HL-60 (cell line): ENCODE results near the gene MTCL1.

Experiments used
- DNase-seq, 2 experiments: peaks; one replicate each; pipeline ENCODE4 v3.0.0-alpha.2; 2010 to 2020; ENCODE audit warnings: low read depth in 1 of 2, low spot score in 1 of 2
- H3K27ac ChIP-seq: fragments of 250-450 bp; sonication (Bioruptor Pico); replicated peaks from 2 replicates; pipeline ENCODE4 v1.5.1; 2020; ENCODE audit warnings: mild to moderate bottlenecking, moderate library complexity
- H3K27me3 ChIP-seq: fragments of 250-450 bp; sonication (Bioruptor Pico); 2 replicates; pipeline ENCODE4 v1.5.1; 2021; ENCODE audit warnings: mild to moderate bottlenecking, moderate library complexity; ENCODE audit not compliant: insufficient read depth, poor library complexity, severe bottlenecking
- H3K4me3 ChIP-seq: replicated peaks from 2 replicates; pipeline ENCODE4 v1.5.1; 2011; ENCODE audit warnings: mild to moderate bottlenecking, control low read depth, low read length; ENCODE audit not compliant: insufficient read depth
- GABPA ChIP-seq: IDR thresholded peaks from 2 replicates; pipeline ENCODE4 v1.6.1; 2012; ENCODE audit warnings: low read depth
- POLR2AphosphoS5 ChIP-seq: IDR thresholded peaks from 2 replicates; pipeline ENCODE4 v1.6.1; 2012; ENCODE audit warnings: low read depth
- SPI1 ChIP-seq: IDR thresholded peaks from 2 replicates; pipeline ENCODE4 v1.6.1; 2012; ENCODE audit warnings: low read depth, mild to moderate bottlenecking, borderline replicate concordance
- TF ChIP-seq, protein P1 (sequence below): IDR thresholded peaks from one replicate; pipeline ENCODE4 v1.5.1; 2011; ENCODE audit warnings: low read length, control low read depth, inconsistent platforms; ENCODE audit not compliant: insufficient read depth
- TF ChIP-seq, protein P2 (sequence below): IDR thresholded peaks from 2 replicates; pipeline ENCODE4 v1.6.1; 2012; ENCODE audit warnings: low read depth; ENCODE audit not compliant: insufficient replicate concordance

Gene MTCL1

DNA sequence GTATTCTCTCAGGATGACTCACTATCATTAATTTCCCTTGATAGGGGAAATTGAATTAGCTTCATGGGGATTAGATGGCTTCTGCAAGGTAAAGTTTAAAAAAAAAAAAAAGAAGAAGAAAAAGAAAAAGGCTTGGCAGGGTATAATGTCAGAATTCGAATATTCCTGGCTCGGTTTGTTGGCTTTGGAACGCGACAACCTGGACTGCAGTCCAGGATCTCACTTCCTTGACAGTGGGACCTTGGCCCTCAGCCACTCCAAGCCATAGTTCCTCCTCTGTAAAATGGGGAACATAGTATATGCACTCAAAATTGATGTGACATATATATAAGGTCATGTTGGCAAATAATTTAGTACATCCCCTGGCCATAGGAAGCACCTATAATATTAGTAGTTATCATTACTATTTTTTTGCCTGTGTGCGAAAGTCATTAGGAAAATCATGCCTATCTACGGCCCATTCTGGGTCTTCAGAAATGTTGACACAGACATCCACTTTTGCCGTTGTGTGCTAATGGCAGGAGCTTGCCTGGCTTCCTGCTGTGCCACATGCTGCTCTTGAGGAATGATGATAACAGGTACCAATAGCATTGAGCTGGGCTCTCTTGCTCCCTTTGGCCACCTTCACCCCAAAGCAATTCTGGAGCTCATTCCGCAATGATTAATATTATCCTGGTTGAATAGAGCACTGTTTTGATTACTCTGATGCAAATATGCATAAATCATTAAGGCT lies 97.9 kb downstream of the MTCL1 start:
- TF ChIP-seq POLR2AphosphoS5: no peak
- TF ChIP-seq, protein P1, sequence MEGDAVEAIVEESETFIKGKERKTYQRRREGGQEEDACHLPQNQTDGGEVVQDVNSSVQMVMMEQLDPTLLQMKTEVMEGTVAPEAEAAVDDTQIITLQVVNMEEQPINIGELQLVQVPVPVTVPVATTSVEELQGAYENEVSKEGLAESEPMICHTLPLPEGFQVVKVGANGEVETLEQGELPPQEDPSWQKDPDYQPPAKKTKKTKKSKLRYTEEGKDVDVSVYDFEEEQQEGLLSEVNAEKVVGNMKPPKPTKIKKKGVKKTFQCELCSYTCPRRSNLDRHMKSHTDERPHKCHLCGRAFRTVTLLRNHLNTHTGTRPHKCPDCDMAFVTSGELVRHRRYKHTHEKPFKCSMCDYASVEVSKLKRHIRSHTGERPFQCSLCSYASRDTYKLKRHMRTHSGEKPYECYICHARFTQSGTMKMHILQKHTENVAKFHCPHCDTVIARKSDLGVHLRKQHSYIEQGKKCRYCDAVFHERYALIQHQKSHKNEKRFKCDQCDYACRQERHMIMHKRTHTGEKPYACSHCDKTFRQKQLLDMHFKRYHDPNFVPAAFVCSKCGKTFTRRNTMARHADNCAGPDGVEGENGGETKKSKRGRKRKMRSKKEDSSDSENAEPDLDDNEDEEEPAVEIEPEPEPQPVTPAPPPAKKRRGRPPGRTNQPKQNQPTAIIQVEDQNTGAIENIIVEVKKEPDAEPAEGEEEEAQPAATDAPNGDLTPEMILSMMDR: no peak
- TF ChIP-seq, protein P2, sequence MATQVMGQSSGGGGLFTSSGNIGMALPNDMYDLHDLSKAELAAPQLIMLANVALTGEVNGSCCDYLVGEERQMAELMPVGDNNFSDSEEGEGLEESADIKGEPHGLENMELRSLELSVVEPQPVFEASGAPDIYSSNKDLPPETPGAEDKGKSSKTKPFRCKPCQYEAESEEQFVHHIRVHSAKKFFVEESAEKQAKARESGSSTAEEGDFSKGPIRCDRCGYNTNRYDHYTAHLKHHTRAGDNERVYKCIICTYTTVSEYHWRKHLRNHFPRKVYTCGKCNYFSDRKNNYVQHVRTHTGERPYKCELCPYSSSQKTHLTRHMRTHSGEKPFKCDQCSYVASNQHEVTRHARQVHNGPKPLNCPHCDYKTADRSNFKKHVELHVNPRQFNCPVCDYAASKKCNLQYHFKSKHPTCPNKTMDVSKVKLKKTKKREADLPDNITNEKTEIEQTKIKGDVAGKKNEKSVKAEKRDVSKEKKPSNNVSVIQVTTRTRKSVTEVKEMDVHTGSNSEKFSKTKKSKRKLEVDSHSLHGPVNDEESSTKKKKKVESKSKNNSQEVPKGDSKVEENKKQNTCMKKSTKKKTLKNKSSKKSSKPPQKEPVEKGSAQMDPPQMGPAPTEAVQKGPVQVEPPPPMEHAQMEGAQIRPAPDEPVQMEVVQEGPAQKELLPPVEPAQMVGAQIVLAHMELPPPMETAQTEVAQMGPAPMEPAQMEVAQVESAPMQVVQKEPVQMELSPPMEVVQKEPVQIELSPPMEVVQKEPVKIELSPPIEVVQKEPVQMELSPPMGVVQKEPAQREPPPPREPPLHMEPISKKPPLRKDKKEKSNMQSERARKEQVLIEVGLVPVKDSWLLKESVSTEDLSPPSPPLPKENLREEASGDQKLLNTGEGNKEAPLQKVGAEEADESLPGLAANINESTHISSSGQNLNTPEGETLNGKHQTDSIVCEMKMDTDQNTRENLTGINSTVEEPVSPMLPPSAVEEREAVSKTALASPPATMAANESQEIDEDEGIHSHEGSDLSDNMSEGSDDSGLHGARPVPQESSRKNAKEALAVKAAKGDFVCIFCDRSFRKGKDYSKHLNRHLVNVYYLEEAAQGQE: no peak
- TF ChIP-seq SPI1: no peak
- TF ChIP-seq GABPA: no peak
- DNase-seq: no peak
- peaks cover 26% of the 10 kb centered on the region for H3K27me3 ChIP-seq
- no peak overlapping the region for H3K4me3 ChIP-seq
- H3K27ac ChIP-seq: no peak overlapping the region

DNA sequence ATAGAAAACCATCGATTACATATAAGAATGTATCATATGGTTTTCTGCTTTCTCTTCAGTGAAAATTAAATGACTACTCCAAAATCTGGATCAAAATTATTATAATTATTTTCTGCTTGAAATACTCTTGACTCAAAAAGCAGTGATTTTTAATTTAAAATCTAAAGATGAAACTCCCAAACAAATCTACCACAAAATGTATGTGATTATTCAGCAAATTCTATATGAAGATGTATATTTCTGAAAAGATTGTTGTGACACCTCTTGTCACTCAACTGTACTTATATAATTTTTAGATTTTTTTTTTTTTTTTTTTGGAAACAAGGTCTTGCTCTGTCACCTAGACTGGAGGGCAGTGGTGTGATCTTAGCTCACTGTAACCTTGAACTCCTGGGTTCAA lies 98.6 kb downstream of the MTCL1 start:
- Histone ChIP-seq H3K27me3 (peaks cover 27% of the 10 kb centered on the region), H3K27ac (no peak overlapping the region), H3K4me3 (no peak overlapping the region)
- DNase-seq: no peak
- TF ChIP-seq, protein P2: no peak
- TF ChIP-seq, protein P1: no peak
- TF ChIP-seq POLR2AphosphoS5: no peak
- TF ChIP-seq SPI1: no peak
- TF ChIP-seq GABPA: no peak

DNA sequence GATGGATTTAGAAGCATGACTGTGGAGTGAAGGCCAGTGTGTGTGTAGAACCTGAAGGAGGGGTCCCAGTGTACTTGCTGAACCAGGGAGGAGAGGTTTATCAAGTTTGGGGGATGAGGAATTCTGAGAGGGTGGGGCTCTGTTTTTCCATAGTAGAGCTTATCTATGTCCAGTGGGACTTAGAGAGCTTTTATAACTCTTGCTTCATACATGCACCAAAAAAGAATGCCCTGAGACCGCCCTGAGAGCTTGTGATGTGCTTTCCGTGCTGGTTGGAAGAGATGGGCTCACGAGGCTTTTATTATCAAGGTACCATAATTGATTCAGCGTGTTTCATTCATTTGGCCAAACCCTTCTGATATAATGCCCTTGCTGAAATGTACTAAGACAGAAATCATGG lies 100.2 kb downstream of the MTCL1 start:
- TF ChIP-seq, protein P1: no peak
- no peak for TF ChIP-seq POLR2AphosphoS5
- no peak for TF ChIP-seq GABPA
- TF ChIP-seq SPI1: no peak
- TF ChIP-seq, protein P2: no peak
- Histone ChIP-seq H3K4me3 (no peak overlapping the region), H3K27ac (no peak overlapping the region), H3K27me3 (peaks cover 23% of the 10 kb centered on the region)
- no peak for DNase-seq
